HEK293 (cell line): ENCODE data around the gene RSPRY1.
A peak's percentile ranks its signal among the peaks of the same experiment; 100 is the strongest.

Experiments used
- CTCF ChIA-PET: fragments of 350-600 bp; formaldehyde crosslinking; extraction: SDS; loops from one replicate; lab custom pipeline; 2021; ENCODE audit warnings: antibody characterized with exemption; lab: Yijun Ruan, JAX
- POLR2A ChIA-PET: fragments of 300-600 bp; formaldehyde crosslinking; extraction: SDS; loops from one replicate; lab custom pipeline; 2020; ENCODE audit warnings: antibody characterized with exemption, inconsistent platforms; lab: Yijun Ruan, JAX
- H3K27ac ChIP-seq: fragments of 200-500 bp; sonication (Bioruptor generic); 2 replicates; pipeline ENCODE4 v1.5.1; 2014; ENCODE audit warnings: low read depth, low read length, control low read depth, inconsistent platforms; ENCODE audit errors: extremely low read depth
- H3K36me3 ChIP-seq, 2 experiments: fragments of 200-500 bp in 1 of 2; sonication (Bioruptor generic) in 1 of 2; 1 replicate in 1 of 2; 2 replicates in 1 of 2; pipeline ENCODE4 v1.5.1; 2014 to 2017; ENCODE audit warnings: inconsistent platforms in 2 of 2, low read length in 2 of 2; ENCODE audit not compliant: control insufficient read depth in 2 of 2, insufficient read depth in 1 of 2
- H3K4me1 ChIP-seq: fragments of 200-500 bp; sonication (Bioruptor generic); 2 replicates; pipeline ENCODE4 v1.5.1; 2014; ENCODE audit warnings: mild to moderate bottlenecking, low read length, inconsistent platforms; ENCODE audit not compliant: control insufficient read depth, insufficient read depth
- H3K4me3 ChIP-seq: 2 replicates; pipeline ENCODE4 v1.5.1; 2011; ENCODE audit warnings: low read depth, mild to moderate bottlenecking, control low read depth, low read length, moderate library complexity
- H3K9me3 ChIP-seq: fragments of 200-500 bp; sonication (Bioruptor generic); 2 replicates; pipeline ENCODE4 v1.5.1; 2014; ENCODE audit warnings: low read depth, low read length, inconsistent platforms; ENCODE audit not compliant: control insufficient read depth, insufficient read depth
- BCL11B ChIP-seq: fragments of 450-650 bp; formaldehyde crosslinking; IDR thresholded peaks from 2 replicates; pipeline ENCODE4 v1.5.1; 2016; ENCODE audit warnings: low read depth, missing biosample characterization, missing genetic modification characterization
- EGR2 ChIP-seq: fragments of 450-650 bp; formaldehyde crosslinking; IDR thresholded peaks from 2 replicates; pipeline ENCODE4 v1.5.1; 2016; ENCODE audit warnings: low read depth, missing biosample characterization, missing genetic modification characterization
- FEZF1 ChIP-seq: fragments of 450-650 bp; formaldehyde crosslinking; IDR thresholded peaks from 2 replicates; pipeline ENCODE4 v1.5.1; 2016; ENCODE audit warnings: missing biosample characterization, missing genetic modification characterization
- GLIS1 ChIP-seq: fragments of 450-650 bp; formaldehyde crosslinking; IDR thresholded peaks from 2 replicates; pipeline ENCODE4 v1.5.1; 2016; ENCODE audit warnings: missing biosample characterization, missing genetic modification characterization
- GLIS2 ChIP-seq: fragments of 450-650 bp; formaldehyde crosslinking; IDR thresholded peaks from 2 replicates; pipeline ENCODE4 v1.5.1; 2016; ENCODE audit warnings: missing biosample characterization, missing genetic modification characterization
- KLF1 ChIP-seq: fragments of 450-650 bp; formaldehyde crosslinking; IDR thresholded peaks from 2 replicates; pipeline ENCODE4 v1.5.1; 2016; ENCODE audit warnings: missing biosample characterization, missing genetic modification characterization
- MEIS1 ChIP-seq: sonication (generic); formaldehyde crosslinking; IDR thresholded peaks from 2 replicates; pipeline ENCODE4 v1.8.1; 2022; ENCODE audit warnings: missing genetic modification reagents, mild to moderate bottlenecking, borderline replicate concordance
- MYNN ChIP-seq: fragments of 450-650 bp; formaldehyde crosslinking; IDR thresholded peaks from 2 replicates; pipeline ENCODE4 v1.5.1; 2016; ENCODE audit warnings: missing biosample characterization, missing genetic modification characterization, borderline replicate concordance
- SP2 ChIP-seq: fragments of 450-650 bp; formaldehyde crosslinking; IDR thresholded peaks from 2 replicates; pipeline ENCODE4 v1.5.1; 2016; ENCODE audit warnings: missing biosample characterization, missing genetic modification characterization
- ZBTB20 ChIP-seq: fragments of 450-650 bp; formaldehyde crosslinking; IDR thresholded peaks from 2 replicates; pipeline ENCODE4 v1.5.1; 2016; ENCODE audit warnings: missing biosample characterization, missing genetic modification characterization
- ZBTB21 ChIP-seq: fragments of 450-650 bp; formaldehyde crosslinking; IDR thresholded peaks from 2 replicates; pipeline ENCODE4 v1.5.1; 2017; ENCODE audit warnings: missing biosample characterization, missing genetic modification characterization
- ZFP69B ChIP-seq: fragments of 450-650 bp; formaldehyde crosslinking; IDR thresholded peaks from 2 replicates; pipeline ENCODE4 v1.5.1; 2016; ENCODE audit warnings: missing biosample characterization, missing genetic modification characterization
- ZIC2 ChIP-seq: fragments of 450-650 bp; formaldehyde crosslinking; IDR thresholded peaks from 2 replicates; pipeline ENCODE4 v1.5.1; 2016; ENCODE audit warnings: missing biosample characterization, missing genetic modification characterization
- ZNF146 ChIP-seq: fragments of 450-650 bp; formaldehyde crosslinking; IDR thresholded peaks from 2 replicates; pipeline ENCODE4 v1.5.1; 2016; ENCODE audit warnings: missing biosample characterization, missing genetic modification characterization
- ZNF155 ChIP-seq: fragments of 450-650 bp; formaldehyde crosslinking; IDR thresholded peaks from 2 replicates; pipeline ENCODE4 v1.5.1; 2016; ENCODE audit warnings: missing biosample characterization, missing genetic modification characterization
- ZNF211 ChIP-seq: fragments of 450-650 bp; formaldehyde crosslinking; IDR thresholded peaks from 2 replicates; pipeline ENCODE4 v1.5.1; 2016; ENCODE audit warnings: low read depth, missing biosample characterization, missing genetic modification characterization
- ZNF335 ChIP-seq: fragments of 450-650 bp; formaldehyde crosslinking; conservative IDR thresholded peaks from 2 replicates; pipeline ENCODE4 v1.5.1; 2016; ENCODE audit warnings: missing biosample characterization, missing genetic modification characterization
- ZNF416 ChIP-seq: fragments of 450-650 bp; formaldehyde crosslinking; IDR thresholded peaks from 2 replicates; pipeline ENCODE4 v1.5.1; 2016; ENCODE audit warnings: missing biosample characterization, missing genetic modification characterization
- ZNF548 ChIP-seq: fragments of 450-650 bp; formaldehyde crosslinking; IDR thresholded peaks from 2 replicates; pipeline ENCODE4 v1.5.1; 2016; ENCODE audit warnings: missing biosample characterization, missing genetic modification characterization
- ZNF555 ChIP-seq: fragments of 450-650 bp; formaldehyde crosslinking; conservative IDR thresholded peaks from 2 replicates; pipeline ENCODE4 v1.5.1; 2017; ENCODE audit warnings: missing biosample characterization, mild to moderate bottlenecking, missing genetic modification characterization, inconsistent platforms
- ZNF558 ChIP-seq: fragments of 450-650 bp; formaldehyde crosslinking; IDR thresholded peaks from 2 replicates; pipeline ENCODE4 v1.5.1; 2016; ENCODE audit warnings: missing biosample characterization, missing genetic modification characterization
- ZNF571 ChIP-seq: fragments of 450-650 bp; formaldehyde crosslinking; IDR thresholded peaks from 2 replicates; pipeline ENCODE4 v1.5.0; 2017; ENCODE audit warnings: missing biosample characterization, missing genetic modification characterization
- ZNF624 ChIP-seq: fragments of 450-650 bp; formaldehyde crosslinking; IDR thresholded peaks from 2 replicates; pipeline ENCODE4 v1.5.1; 2017; ENCODE audit warnings: missing biosample characterization, missing genetic modification characterization
- ZNF701 ChIP-seq: fragments of 450-650 bp; formaldehyde crosslinking; IDR thresholded peaks from 2 replicates; pipeline ENCODE4 v1.5.1; 2016; ENCODE audit warnings: missing biosample characterization, missing genetic modification characterization
- ZSCAN16 ChIP-seq: fragments of 450-650 bp; formaldehyde crosslinking; IDR thresholded peaks from 2 replicates; pipeline ENCODE4 v1.5.1; 2016; ENCODE audit warnings: missing biosample characterization, missing genetic modification characterization
- ZXDB ChIP-seq: fragments of 450-650 bp; formaldehyde crosslinking; IDR thresholded peaks from 2 replicates; pipeline ENCODE4 v1.5.1; 2016; ENCODE audit warnings: missing biosample characterization, missing genetic modification characterization
- TF ChIP-seq, protein P1 (sequence below): fragments of 450-650 bp; formaldehyde crosslinking; IDR thresholded peaks from 2 replicates; pipeline ENCODE4 v1.5.0; 2017; ENCODE audit warnings: missing biosample characterization, missing genetic modification characterization, borderline replicate concordance
- TF ChIP-seq, protein P2 (sequence below): fragments of 450-650 bp; formaldehyde crosslinking; IDR thresholded peaks from 2 replicates; pipeline ENCODE4 v1.5.1; 2017; ENCODE audit warnings: missing biosample characterization, missing genetic modification characterization
- TF ChIP-seq, protein P3 (sequence below): fragments of 450-650 bp; formaldehyde crosslinking; conservative IDR thresholded peaks from 2 replicates; pipeline ENCODE4 v1.5.1; 2016; ENCODE audit warnings: low read depth, missing biosample characterization, missing genetic modification characterization

The RSPRY1 gene

DNA sequence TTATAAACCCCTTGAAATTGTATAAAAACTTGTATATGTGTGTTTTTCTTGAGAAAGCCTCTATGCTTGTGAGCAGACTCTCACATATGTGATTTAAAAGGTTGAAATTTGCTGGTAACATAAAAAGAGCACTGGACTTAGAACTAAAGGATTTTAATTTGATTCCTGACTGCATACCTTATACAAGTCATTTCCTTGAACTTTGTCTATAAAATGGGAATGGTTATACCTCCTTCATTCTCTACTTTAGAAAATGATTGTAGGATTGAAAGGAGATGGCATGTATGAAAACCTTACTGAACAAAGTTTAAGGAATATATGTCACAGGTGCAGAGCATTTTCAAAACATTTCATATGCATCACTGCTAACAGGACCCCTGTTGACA, 48.6 kb downstream of the RSPRY1 start:
- no peak overlapping the region for H3K4me3 ChIP-seq

DNA sequence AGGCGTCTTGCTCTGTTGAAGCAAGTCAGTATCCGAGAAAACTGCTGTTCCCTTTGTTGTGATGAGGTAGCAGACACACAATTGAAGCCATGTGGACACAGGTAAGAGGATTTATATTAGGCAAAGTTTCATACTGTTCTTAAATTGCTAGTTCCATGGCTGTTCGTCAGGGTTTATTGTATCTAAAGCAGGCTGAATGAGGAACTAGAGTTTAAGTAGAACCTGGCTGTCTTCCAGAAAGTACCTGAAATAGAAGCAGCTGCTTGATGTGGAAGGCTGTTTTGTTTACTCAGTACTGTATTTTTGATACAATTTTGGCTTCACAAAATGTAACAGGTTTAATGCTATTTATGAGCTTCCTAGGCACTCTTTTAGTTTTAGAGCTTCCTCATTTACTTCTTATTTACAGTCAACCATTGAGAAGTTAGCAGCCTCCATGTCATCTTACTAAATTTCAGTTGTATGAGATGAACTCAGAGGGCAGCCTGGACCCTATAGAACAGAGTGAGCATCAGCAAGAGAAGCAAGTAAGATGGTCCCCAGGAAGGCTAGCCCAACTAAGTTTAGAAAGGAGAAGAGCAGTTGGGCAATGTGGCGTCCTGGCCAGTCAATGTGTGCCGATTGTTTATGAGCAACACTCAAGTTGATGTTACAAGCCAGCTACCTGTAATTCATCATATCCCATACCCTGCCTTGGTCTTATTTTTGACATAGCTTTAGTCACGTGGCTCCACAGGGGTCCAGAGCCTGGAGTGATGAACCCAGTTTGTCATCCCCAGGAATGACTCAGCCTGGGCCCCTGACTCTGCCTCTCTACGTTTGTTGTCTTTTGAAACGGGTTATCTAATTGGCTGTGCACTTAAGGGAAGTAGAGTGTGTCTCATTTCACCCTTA, 49.2 kb downstream of the RSPRY1 start:
- no peak overlapping the region for H3K27ac ChIP-seq
- no peak overlapping the region for H3K4me3 ChIP-seq
- CTCF ChIA-PET = no interaction called here
- H3K36me3 ChIP-seq = peaks cover 23 to 75% of the 10 kb centered on the region in 2 experiments
- H3K4me1 ChIP-seq = peaks cover 7% of the 10 kb centered on the region; the same call in 1 of the 2 replicates
- H3K9me3 ChIP-seq = no peaks in the 10 kb centered on the region
- POLR2A ChIA-PET = interaction anchor here (0.6 to 1.2 kb wide), 6 partner anchors 10 to 212 kb away, joined by 3 to 6 read pairs (median 3); partner anchors contain the start of genes ARL2BP, CIAPIN1 and COQ9
- TF ChIP-seq ZIC2 (tag by site-specific recombination) (peak; percentile 69), ZNF624 (tag by site-specific recombination) (no peak), KLF1 (tag by site-specific recombination) (no peak), ZBTB21 (tag by site-specific recombination) (peak; percentile 36; the same call in 1 of the 2 replicates), ZXDB (tag by site-specific recombination) (0 out of 2 replicates have a peak, but pooled peaks have one; percentile 23), SP2 (tag by site-specific recombination) (peak; percentile 19; the same call in 1 of the 2 replicates), ZBTB20 (tag by site-specific recombination) (peak; percentile 59; the same call in 1 of the 2 replicates), ZNF555 (tag by site-specific recombination) (no peak), ZNF335 (tag by site-specific recombination) (0 out of 2 replicates have a peak, but pooled peaks have one; percentile 12), ZNF155 (tag by site-specific recombination) (no peak), ZNF571 (tag by site-specific recombination) (no peak), GLIS1 (tag by site-specific recombination) (peak; percentile 43; the same call in 1 of the 2 replicates), GLIS2 (tag by site-specific recombination) (no peak), ZNF416 (tag by site-specific recombination) (no peak), EGR2 (no peak), MYNN (tag by site-specific recombination) (no peak), ZFP69B (tag by site-specific recombination) (no peak)
- TF ChIP-seq, protein P1, sequence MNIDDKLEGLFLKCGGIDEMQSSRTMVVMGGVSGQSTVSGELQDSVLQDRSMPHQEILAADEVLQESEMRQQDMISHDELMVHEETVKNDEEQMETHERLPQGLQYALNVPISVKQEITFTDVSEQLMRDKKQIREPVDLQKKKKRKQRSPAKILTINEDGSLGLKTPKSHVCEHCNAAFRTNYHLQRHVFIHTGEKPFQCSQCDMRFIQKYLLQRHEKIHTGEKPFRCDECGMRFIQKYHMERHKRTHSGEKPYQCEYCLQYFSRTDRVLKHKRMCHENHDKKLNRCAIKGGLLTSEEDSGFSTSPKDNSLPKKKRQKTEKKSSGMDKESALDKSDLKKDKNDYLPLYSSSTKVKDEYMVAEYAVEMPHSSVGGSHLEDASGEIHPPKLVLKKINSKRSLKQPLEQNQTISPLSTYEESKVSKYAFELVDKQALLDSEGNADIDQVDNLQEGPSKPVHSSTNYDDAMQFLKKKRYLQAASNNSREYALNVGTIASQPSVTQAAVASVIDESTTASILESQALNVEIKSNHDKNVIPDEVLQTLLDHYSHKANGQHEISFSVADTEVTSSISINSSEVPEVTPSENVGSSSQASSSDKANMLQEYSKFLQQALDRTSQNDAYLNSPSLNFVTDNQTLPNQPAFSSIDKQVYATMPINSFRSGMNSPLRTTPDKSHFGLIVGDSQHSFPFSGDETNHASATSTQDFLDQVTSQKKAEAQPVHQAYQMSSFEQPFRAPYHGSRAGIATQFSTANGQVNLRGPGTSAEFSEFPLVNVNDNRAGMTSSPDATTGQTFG (tag by site-specific recombination) = no peak
- TF ChIP-seq, protein P2, sequence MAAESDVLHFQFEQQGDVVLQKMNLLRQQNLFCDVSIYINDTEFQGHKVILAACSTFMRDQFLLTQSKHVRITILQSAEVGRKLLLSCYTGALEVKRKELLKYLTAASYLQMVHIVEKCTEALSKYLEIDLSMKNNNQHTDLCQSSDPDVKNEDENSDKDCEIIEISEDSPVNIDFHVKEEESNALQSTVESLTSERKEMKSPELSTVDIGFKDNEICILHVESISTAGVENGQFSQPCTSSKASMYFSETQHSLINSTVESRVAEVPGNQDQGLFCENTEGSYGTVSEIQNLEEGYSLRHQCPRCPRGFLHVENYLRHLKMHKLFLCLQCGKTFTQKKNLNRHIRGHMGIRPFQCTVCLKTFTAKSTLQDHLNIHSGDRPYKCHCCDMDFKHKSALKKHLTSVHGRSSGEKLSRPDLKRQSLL (tag by site-specific recombination) = no peak
- TF ChIP-seq, protein P3, sequence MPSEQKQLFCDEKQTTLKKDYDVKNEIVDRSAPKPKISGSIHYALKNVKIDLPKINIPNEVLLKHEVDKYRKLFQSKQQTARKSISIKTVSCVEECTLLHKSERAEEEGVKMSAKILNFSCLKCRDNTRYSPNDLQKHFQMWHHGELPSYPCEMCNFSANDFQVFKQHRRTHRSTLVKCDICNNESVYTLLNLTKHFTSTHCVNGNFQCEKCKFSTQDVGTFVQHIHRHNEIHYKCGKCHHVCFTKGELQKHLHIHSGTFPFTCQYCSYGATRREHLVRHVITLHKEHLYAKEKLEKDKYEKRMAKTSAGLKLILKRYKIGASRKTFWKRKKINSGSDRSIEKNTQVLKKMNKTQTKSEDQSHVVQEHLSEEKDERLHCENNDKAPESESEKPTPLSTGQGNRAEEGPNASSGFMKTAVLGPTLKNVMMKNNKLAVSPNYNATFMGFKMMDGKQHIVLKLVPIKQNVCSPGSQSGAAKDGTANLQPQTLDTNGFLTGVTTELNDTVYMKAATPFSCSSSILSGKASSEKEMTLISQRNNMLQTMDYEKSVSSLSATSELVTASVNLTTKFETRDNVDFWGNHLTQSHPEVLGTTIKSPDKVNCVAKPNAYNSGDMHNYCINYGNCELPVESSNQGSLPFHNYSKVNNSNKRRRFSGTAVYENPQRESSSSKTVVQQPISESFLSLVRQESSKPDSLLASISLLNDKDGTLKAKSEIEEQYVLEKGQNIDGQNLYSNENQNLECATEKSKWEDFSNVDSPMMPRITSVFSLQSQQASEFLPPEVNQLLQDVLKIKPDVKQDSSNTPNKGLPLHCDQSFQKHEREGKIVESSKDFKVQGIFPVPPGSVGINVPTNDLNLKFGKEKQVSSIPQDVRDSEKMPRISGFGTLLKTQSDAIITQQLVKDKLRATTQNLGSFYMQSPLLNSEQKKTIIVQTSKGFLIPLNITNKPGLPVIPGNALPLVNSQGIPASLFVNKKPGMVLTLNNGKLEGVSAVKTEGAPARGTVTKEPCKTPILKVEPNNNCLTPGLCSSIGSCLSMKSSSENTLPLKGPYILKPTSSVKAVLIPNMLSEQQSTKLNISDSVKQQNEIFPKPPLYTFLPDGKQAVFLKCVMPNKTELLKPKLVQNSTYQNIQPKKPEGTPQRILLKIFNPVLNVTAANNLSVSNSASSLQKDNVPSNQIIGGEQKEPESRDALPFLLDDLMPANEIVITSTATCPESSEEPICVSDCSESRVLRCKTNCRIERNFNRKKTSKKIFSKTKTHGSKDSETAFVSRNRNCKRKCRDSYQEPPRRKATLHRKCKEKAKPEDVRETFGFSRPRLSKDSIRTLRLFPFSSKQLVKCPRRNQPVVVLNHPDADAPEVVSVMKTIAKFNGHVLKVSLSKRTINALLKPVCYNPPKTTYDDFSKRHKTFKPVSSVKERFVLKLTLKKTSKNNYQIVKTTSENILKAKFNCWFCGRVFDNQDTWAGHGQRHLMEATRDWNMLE (tag by site-specific recombination) = 0 out of 2 replicates have a peak, but pooled peaks have one; percentile 20

More for the DNA sequence above, 48.6 kb downstream of the RSPRY1 start:
- POLR2A ChIA-PET = interaction anchor here (0.8 kb wide), 1 partner anchor 11 kb away, joined by 3 read pairs; the partner anchor contains the start of gene ARL2BP
- Histone ChIP-seq H3K27ac (no peak overlapping the region), H3K36me3 (peaks cover 21 to 78% of the 10 kb centered on the region in 2 experiments), H3K9me3 (no peaks in the 10 kb centered on the region), H3K4me1 (peaks cover 7% of the 10 kb centered on the region; the same call in 1 of the 2 replicates)
- CTCF ChIA-PET = no interaction called here
- TF ChIP-seq MEIS1 (CRISPR knock-in tag) = no peak
- TF ChIP-seq FEZF1 (tag by site-specific recombination) = no peak
- TF ChIP-seq ZNF146 (tag by site-specific recombination) = no peak
- no peak for TF ChIP-seq ZSCAN16 (tag by site-specific recombination)
- TF ChIP-seq ZIC2 (tag by site-specific recombination) = no peak
- TF ChIP-seq ZNF558 (tag by site-specific recombination) = no peak
- no peak for TF ChIP-seq ZNF701 (tag by site-specific recombination)
- no peak for TF ChIP-seq ZNF548 (tag by site-specific recombination)
- no peak for TF ChIP-seq BCL11B (tag by site-specific recombination)
- no peak for TF ChIP-seq SP2 (tag by site-specific recombination)
- no peak for TF ChIP-seq ZNF211 (tag by site-specific recombination)
